DMS 273 treated with DMSO at 0.1 percent for 48 hours (cell line): ENCODE results near the gene ITLN1.

Experiments used
- DNase-seq: peaks from one replicate; lab custom pipeline; 2025; lab: John Stamatoyannopoulos, UW

ITLN1 gene

GRCh38 chr1:160858097-160858496 lies 26.9 kb downstream of the ITLN1 start:
- DNase-seq, result no peak

- DNase-seq, result no peak
These were observed 29.6 kb downstream of the ITLN1 start for GRCh38 chr1:160855181-160855981.

GRCh38 chr1:160853754-160854153 lies 31.2 kb downstream of the ITLN1 start:
- no peak for DNase-seq

GRCh38 chr1:160853014-160853413 lies 32.0 kb downstream of the ITLN1 start:
- no peak for DNase-seq

GRCh38 chr1:160850993-160851392 lies 34.0 kb downstream of the ITLN1 start:
- no peak for DNase-seq

- no peak for DNase-seq
These were observed 34.4 kb downstream of the ITLN1 start for GRCh38 chr1:160850541-160850940.

- no peak for DNase-seq
These were observed 38.7 kb downstream of the ITLN1 start for GRCh38 chr1:160846281-160846680.

- no peak for DNase-seq
These were observed 40.3 kb downstream of the ITLN1 start for GRCh38 chr1:160844447-160845232.

GRCh38 chr1:160841079-160841478 lies 43.9 kb downstream of the ITLN1 start:
- DNase-seq, result no peak

- DNase-seq, result no peak
These were observed 45.2 kb downstream of the ITLN1 start for GRCh38 chr1:160839746-160840145.

- DNase-seq, result no peak
These were observed 46.1 kb downstream of the ITLN1 start for GRCh38 chr1:160838888-160839287.

GRCh38 chr1:160837558-160838205 lies 47.3 kb downstream of the ITLN1 start:
- DNase-seq, result no peak

GRCh38 chr1:160836981-160837557 lies 47.9 kb downstream of the ITLN1 start:
- no peak for DNase-seq

GRCh38 chr1:160836561-160836960 lies 48.4 kb downstream of the ITLN1 start:
- no peak for DNase-seq

- no peak for DNase-seq
These were observed 49.2 kb downstream of the ITLN1 start for GRCh38 chr1:160835751-160836150.

GRCh38 chr1:160834945-160835565 lies 49.9 kb downstream of the ITLN1 start:
- peak; percentile 8 for DNase-seq

GRCh38 chr1:160830321-160831153 lies 54.4 kb downstream of the ITLN1 start:
- no peak for DNase-seq

- DNase-seq, result no peak
These were observed 55.2 kb downstream of the ITLN1 start for GRCh38 chr1:160829766-160830165.

- no peak for DNase-seq
These were observed 57.6 kb downstream of the ITLN1 start for GRCh38 chr1:160827418-160827817.

GRCh38 chr1:160826546-160826945 lies 58.4 kb downstream of the ITLN1 start:
- DNase-seq, result no peak
